ENCODE measurements around the gene ZBTB38.

GRCh38 chr3:141415953-141416352, 47.6 kb downstream of the ZBTB38 start:
- TF ChIP-seq ZNF274 (IDR thresholded peaks at IDR 0.05; ENCODE audit: low read depth, low read length) (no peak), YY1 (IDR thresholded peaks at IDR 0.05; ENCODE audit: insufficient read depth, insufficient read length) (no peak)
